HG03060 (cell line): ENCODE data around the gene HIP1R.

Experiments used
- ATAC-seq: cut with Tn5 transposase; IDR thresholded peaks from one replicate; pipeline ENCODE4 v1.9.1; 2021; ENCODE audit warnings: low read depth, moderate number of reproducible peaks; ENCODE audit not compliant: unreplicated experiment

Gene HIP1R

GRCh38 chr12:122859303-122860039 lies 24.2 kb downstream of the HIP1R start:
- no peak for ATAC-seq

- ATAC-seq: no peak
Observed at GRCh38 chr12:122860040-122860853, 25.0 kb downstream of the HIP1R start.

DNA sequence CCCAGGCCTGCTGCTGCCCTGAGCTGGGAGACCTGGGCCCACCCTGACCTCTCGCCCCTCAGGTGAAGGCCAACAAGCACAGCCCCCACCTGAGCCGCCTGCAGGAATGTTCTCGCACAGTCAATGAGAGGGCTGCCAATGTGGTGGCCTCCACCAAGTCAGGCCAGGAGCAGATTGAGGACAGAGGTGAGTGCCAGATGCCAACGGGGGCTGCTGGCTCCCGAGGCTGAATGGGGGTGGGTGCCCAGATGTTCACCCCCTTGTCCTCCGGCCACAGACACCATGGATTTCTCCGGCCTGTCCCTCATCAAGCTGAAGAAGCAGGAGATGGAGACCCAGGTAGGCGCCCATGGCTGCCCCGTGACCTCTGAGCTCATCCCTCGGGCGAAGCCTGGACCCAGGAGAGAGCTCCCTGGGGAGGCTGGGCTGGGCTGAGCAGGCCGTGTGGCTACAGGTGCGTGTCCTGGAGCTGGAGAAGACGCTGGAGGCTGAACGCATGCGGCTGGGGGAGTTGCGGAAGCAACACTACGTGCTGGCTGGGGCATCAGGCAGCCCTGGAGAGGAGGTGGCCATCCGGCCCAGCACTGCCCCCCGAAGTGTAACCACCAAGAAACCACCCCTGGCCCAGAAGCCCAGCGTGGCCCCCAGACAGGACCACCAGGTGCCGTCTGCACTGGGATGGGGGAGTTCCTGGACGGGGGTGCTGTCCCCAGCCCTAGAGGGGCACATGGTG lies 25.8 kb downstream of the HIP1R start:
- ATAC-seq: no peak

GRCh38 chr12:122861587-122861970 lies 26.3 kb downstream of the HIP1R start:
- ATAC-seq: no peak

- ATAC-seq: no peak
Observed at GRCh38 chr12:122862110-122862634, 26.9 kb downstream of the HIP1R start.

DNA sequence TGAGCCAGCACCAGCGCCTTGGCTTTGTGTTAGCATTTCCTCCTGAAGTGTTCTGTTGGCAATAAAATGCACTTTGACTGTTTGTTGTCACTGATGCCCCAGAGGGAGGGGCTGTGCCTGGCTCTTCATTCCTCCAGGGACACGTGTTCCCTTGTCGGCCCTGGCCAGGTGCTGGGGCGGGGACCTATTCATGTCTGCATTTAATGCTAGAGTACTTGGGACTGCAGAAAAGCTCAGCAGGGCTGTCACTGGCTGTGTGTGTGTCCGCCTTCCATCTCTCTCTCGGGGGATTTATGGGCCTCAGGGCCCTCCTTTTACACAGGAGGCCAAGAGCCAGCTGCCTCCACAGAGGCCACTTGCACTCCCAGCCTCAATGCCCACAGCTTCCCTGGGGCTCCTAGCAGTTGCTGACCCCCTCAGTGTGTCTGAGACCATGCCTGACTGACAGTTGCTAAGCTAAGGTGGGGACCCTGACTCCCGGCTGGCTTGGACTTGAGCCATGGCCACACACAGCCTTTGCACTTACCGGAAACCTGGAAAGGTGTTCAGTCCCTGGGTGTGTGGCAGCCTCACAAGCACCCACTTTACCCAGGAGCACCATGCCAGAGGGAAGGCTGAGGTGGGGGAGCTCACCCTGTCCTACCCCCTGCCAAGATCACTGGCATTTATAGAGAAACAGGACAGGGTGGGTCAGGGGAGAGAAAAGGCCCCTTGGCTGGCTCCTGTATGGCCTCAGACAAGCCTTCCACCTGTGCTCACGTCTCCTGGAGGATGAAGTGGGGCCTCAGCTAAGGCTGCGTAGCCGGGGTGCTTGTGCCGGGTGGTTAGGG lies 27.8 kb downstream of the HIP1R start:
- no peak for ATAC-seq

- ATAC-seq: no peak
Observed at GRCh38 chr12:122864894-122865253, 29.6 kb downstream of the HIP1R start.

- ATAC-seq: no peak
Observed at GRCh38 chr12:122865268-122866231, 30.3 kb downstream of the HIP1R start.

GRCh38 chr12:122866379-122866778 lies 31.1 kb downstream of the HIP1R start:
- ATAC-seq: no peak

DNA sequence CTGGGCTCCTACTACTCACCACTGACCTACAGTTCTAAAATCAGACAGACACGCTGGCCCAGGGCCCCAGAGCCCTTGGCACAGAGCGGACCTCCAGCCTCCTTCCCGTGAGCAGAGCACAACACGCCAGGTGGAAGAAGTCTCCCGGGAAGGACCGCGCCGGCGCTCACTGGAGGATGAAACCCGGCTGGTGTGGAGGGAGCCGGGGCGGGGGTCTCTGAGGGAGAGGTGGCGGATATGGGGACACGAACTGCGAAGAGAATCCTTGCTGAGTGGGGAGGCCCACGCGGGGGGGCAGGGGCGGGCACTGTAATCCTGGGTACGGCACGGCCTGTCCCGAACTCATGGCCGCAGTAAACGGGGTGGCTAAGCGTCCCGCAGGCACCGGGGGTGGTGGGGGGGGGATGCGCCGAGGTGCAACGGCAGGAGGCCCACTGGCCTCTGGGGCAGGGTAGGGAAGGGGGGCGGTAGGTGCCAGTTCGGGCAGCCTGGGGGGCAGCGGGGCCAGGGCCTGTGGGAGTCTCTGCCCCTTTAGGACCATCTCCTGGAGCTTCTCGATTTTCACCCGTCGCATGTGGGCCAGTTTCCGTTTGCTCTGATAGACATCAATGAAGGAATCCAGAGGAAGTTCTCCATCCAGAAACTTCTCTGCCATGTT lies 31.8 kb downstream of the HIP1R start:
- no peak for ATAC-seq

- ATAC-seq: no peak
Observed at GRCh38 chr12:122867691-122868461, 32.6 kb downstream of the HIP1R start.

DNA sequence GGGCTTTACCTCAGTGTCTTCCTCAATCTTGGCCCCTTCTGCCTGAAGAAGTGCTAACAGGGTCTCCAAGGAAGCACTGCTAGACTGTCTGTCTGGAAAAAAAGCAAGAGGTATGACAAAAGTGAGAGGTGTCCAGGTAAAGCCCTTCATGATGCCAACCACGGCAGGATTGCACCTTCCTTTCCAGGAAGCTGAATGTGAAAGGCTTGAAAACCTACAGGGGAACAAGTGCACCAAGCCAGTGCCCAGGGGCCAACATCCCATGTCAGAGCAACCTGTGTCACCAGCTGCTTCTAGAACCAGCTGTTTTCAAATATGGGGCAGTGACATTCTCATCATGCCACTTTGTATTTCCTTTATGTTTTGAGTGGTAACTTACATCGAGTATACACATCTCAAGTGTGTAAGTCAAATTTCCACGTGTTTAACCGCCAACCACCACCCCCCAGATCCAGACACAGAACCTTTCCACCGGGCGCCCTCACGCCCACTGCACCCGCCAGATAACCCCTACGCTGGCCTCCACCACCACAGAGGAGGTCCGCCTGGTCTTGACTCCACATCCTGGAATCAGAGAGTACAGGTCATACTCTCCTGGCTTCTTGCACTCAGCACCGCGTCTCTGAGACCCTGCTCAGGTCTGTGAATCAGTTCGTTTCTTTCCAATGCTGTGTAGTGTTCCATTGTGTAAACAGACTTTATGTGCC lies 33.4 kb downstream of the HIP1R start:
- ATAC-seq: no peak

- no peak for ATAC-seq
Observed at GRCh38 chr12:122869207-122869973, 34.1 kb downstream of the HIP1R start.

DNA sequence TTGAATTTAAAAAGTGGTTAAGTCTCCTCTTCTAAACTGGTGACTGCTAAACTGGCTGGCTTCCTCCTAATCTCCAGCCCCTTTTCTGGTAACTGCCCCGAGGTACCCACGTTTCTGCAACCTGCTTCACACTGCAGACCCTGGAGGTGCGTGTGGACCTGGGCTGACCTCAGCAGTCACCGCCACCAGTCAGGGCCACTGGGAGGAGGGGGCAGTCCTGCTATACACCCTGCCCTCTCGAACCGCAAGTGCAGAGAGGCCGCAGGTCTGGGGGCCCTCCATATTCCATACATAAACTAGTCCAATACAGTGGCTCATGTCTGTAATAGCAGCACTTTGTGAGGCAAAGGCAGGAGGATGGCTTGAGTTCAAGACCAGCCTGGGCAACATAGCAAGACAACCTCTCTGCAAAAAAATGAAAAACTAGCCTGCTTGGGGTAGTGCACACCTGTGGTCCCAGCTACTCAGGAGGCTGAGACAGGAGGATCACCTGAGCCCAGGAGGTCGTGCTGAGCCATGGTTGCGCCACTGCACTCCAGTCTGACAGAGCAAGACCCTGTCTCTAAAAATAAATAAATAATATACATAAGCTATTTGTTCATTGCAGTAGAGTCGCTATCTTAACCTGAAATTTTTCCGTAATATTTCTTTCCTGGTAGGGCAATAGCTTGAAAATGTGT lies 35.0 kb downstream of the HIP1R start:
- no peak for ATAC-seq

DNA sequence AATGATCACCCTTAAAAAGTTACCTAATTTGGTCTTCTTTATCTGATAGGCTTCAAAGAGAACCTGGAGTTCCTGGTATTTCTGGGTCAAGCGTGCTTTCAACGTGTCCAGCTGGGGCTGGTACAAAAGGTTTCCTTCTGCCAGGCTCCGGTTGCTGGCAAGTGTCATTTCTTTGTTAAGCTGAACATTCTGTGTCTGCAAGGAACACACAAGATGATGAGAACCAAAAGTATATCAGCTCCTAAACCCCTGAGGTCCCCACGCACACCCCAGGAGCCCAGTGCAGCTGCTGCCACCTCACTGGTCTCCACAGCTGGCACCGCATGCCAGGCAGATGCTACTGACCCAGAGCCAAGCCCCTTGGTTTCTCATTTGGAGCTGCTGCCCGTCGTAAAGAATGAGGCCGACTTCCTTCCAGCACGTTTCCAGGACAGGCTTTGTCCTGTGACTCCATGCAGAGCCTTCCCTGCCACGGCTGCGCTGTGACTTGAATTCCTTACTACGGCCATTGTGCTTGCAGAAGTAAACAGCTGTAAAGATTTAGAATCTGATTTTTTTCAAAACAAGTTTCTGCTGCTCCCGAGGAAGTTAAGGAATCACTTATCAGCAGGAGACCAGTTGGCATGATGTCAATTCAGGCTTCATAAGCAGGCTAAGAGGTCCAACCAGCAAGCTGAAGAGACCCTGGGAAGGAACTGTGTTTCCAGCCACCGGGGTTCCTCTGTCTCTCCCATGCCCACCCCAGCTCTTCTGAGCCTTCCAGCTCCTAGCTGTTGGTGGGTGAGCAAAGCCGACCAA lies 35.8 kb downstream of the HIP1R start:
- no peak for ATAC-seq
